ENCODE measurements around the gene SPEN.
A peak's percentile ranks its signal among the peaks of the same experiment; 100 is the strongest.

The SPEN gene

DNA sequence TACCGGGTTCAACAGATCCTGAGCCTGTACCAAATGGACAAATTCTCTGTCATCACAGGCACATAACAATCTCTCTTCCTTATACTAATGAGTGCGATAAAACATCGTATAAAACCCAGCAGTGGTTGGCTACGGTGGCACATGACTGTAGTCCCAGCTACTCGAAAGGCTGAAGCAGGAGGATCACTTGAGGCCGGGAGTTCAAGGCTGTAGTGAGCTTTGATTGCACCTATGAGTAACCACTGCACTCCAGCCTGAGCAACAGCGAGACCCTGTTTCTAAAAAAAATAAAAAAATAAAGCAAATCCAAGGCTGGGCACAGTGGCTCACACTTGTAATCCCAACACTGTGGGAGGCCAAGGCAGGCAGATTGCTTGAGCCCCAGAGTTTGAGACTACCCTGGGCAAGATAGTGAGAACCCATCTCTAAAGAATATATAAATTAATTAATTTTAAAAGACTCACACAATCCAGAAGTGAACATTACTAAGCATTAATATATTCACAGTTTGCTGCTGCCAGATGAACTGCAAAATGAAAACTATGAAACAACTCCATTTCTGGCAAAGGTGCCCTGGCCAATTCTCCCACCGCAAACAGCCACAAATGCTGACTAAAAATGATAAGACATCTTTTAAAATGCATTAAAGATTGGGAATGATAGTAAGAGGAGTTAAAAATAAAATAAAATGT lies 115.3 kb downstream of the SPEN start:
- no peak for TF ChIP-seq CTCF (conservative IDR thresholded peaks at IDR 0.05; ENCODE audit: low read depth, low read length)
- H3K27ac ChIP-seq = no peak overlapping the region
- peaks cover 38% of the 10 kb centered on the region for H3K4me1 ChIP-seq (ENCODE audit: low read depth, poor library complexity, severe bottlenecking)
- no peaks in the 10 kb centered on the region for H3K27me3 ChIP-seq (ENCODE audit: insufficient read depth, low read depth)
- no peaks in the 10 kb centered on the region for H4K20me1 ChIP-seq (ENCODE audit: insufficient read depth)
- no peak overlapping the region for H2AFZ ChIP-seq (ENCODE audit: low read depth)
- no peak overlapping the region for H3K4me2 ChIP-seq
- H3K9ac ChIP-seq = no peak overlapping the region
- peaks cover 5% of the 10 kb centered on the region; the same call in 1 of the 2 replicates for H3K79me2 ChIP-seq (ENCODE audit: insufficient read depth, low read depth)
- H3K36me3 ChIP-seq (ENCODE audit: insufficient read depth) = no peaks in the 10 kb centered on the region
- no peak overlapping the region for H3K4me3 ChIP-seq (IDR thresholded peaks at IDR 0.05; ENCODE audit: insufficient read depth, low read depth, low read length)

DNA sequence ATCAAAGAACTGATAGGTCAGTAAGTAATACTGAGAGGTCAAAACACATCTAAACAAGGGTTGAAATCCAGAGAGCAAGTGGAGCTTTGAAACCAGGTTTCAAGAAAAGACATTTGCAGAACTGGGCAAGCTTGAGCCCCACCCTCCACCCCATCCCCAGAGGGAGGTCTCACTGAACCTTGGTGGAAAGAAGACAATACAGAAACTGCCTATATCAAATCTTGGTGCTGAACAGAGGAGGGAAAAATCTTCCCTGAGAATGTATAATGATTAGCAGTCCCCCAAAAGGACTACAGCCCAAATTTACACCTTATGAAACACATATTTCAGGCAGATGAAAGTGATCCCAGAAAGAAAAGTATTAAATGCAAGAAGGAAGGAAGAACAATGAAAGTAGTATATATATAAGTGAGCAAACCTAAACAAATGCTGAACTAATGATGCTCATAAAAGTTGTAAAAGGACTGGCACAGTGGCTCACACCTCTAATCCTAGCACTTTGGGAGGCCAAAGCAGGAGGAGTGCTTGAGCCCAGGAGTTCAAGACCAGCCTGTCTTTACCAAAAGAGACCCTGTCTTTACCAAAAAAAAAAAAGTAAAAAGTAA lies 116.0 kb downstream of the SPEN start:
- Histone ChIP-seq H3K27ac (no peak overlapping the region), H3K36me3 (ENCODE audit: insufficient read depth) (no peaks in the 10 kb centered on the region), H3K4me3 (IDR thresholded peaks at IDR 0.05; ENCODE audit: insufficient read depth, low read depth, low read length) (no peak overlapping the region), H3K79me2 (ENCODE audit: insufficient read depth, low read depth) (peaks cover 8% of the 10 kb centered on the region; the same call in 1 of the 2 replicates), H3K4me2 (no peak overlapping the region), H3K9ac (no peak overlapping the region), H2AFZ (ENCODE audit: low read depth) (no peak overlapping the region), H3K27me3 (ENCODE audit: insufficient read depth, low read depth) (no peaks in the 10 kb centered on the region), H3K4me1 (ENCODE audit: low read depth, poor library complexity, severe bottlenecking) (peaks cover 38% of the 10 kb centered on the region), H4K20me1 (ENCODE audit: insufficient read depth) (no peaks in the 10 kb centered on the region)
- TF ChIP-seq CTCF (conservative IDR thresholded peaks at IDR 0.05; ENCODE audit: low read depth, low read length) = no peak

DNA sequence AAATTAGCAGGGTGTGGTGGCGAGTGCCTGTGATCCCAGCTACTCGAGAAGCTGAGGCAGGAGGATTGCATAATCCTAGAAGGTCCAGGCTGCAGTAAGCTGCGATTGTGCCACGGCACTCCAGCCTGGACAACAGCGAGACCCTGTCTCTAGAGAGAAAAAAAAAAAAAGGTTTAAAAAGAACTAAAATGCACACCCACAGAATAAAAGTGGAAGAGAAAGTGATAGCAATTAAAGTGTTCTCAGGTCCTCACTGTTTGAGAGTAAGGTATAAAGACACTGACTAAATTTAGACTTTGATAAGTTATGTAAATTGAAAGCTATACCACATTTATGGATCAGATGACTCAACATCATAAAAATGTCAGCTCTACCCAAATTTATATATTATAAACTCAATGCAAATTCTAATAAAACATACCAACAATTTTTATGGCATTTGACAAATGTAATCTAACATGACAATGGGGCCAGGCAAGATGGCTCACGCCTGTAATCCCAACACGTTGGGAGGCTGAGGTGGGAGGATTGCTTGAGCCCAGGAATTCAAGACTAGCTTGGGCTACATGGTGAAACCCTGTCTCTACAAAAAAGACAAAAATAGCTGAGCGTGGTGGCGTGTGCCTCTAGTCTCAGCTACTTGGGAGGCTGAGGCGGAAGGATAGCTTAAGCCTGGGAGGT lies 116.6 kb downstream of the SPEN start:
- Histone ChIP-seq H3K9ac (no peak overlapping the region), H3K4me1 (ENCODE audit: low read depth, poor library complexity, severe bottlenecking) (peaks cover 38% of the 10 kb centered on the region), H3K27me3 (ENCODE audit: insufficient read depth, low read depth) (no peaks in the 10 kb centered on the region), H3K4me3 (IDR thresholded peaks at IDR 0.05; ENCODE audit: insufficient read depth, low read depth, low read length) (no peak overlapping the region), H2AFZ (ENCODE audit: low read depth) (no peak overlapping the region), H3K36me3 (ENCODE audit: insufficient read depth) (no peaks in the 10 kb centered on the region), H3K79me2 (ENCODE audit: insufficient read depth, low read depth) (peaks cover 8% of the 10 kb centered on the region; the same call in 1 of the 2 replicates), H4K20me1 (ENCODE audit: insufficient read depth) (no peaks in the 10 kb centered on the region), H3K4me2 (no peak overlapping the region), H3K27ac (no peak overlapping the region)
- no peak for TF ChIP-seq CTCF (conservative IDR thresholded peaks at IDR 0.05; ENCODE audit: low read depth, low read length)

DNA sequence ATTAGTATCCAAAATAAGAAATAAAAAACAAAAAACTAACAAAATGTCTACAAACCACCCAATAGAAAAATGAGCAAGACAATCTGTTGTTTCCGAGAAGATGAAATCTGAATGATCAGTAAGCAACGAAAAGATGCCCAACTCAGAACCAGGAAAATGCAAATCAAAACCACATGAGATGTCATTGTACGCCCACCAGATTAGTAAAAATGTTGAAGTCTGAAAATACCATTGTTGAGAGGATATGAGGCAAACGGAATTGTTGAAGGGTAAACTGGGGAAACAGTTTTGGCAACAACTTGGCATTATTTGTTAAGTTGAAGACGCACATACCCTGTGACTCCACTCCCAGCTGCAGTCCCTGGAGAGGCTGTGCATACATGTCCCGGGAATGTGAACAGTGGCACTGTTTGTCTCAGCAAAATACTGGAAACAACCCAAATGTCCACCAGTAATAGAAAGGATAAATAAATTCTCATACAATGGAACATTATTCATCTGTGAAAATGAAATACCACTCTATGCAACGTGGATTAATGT lies 117.8 kb downstream of the SPEN start:
- no peak overlapping the region for H3K9ac ChIP-seq
- H3K36me3 ChIP-seq (ENCODE audit: insufficient read depth) = no peaks in the 10 kb centered on the region
- no peak for TF ChIP-seq CTCF (conservative IDR thresholded peaks at IDR 0.05; ENCODE audit: low read depth, low read length)
- H3K27me3 ChIP-seq (ENCODE audit: insufficient read depth, low read depth) = no peaks in the 10 kb centered on the region
- H3K4me1 ChIP-seq (ENCODE audit: low read depth, poor library complexity, severe bottlenecking) = peaks cover 38% of the 10 kb centered on the region
- peak overlapping the region; percentile 34; the same call in 1 of the 2 replicates for H3K4me2 ChIP-seq
- 0 out of 2 replicates have a peak overlapping the region, but pooled peaks have one; percentile 44 for H3K27ac ChIP-seq
- no peak overlapping the region for H2AFZ ChIP-seq (ENCODE audit: low read depth)
- H3K4me3 ChIP-seq (IDR thresholded peaks at IDR 0.05; ENCODE audit: insufficient read depth, low read depth, low read length) = no peak overlapping the region
- H4K20me1 ChIP-seq (ENCODE audit: insufficient read depth) = no peaks in the 10 kb centered on the region
- peaks cover 8% of the 10 kb centered on the region; the same call in 1 of the 2 replicates for H3K79me2 ChIP-seq (ENCODE audit: insufficient read depth, low read depth)
